NK-92 (cell line): ENCODE results near the gene SCP2.

ENCODE experiments used
- DNase-seq: peaks from one replicate; lab custom pipeline; 2025; ENCODE audit not compliant: unreplicated experiment; lab: John Stamatoyannopoulos, UW

The SCP2 gene

DNA sequence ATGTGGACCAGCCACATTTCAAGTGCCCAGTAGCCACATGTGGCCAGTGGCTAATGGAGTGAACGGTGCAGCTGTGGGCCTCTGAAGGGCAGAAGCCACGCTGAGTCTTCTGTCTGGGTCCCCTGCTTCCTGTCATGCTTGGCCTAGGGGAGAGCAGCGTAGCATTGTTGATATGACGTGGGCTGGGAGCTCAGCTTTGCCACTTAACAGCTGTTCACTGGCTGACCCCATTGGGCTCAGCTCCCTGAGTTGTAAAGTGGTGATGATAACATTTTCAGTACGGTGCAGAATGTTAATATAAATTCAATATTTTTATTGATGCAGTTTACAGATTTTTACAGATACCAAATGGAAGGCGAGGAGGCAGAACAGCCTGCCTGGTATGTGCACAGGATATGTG is 139.4 kb downstream of the SCP2 start:
- DNase-seq: no peak

DNA sequence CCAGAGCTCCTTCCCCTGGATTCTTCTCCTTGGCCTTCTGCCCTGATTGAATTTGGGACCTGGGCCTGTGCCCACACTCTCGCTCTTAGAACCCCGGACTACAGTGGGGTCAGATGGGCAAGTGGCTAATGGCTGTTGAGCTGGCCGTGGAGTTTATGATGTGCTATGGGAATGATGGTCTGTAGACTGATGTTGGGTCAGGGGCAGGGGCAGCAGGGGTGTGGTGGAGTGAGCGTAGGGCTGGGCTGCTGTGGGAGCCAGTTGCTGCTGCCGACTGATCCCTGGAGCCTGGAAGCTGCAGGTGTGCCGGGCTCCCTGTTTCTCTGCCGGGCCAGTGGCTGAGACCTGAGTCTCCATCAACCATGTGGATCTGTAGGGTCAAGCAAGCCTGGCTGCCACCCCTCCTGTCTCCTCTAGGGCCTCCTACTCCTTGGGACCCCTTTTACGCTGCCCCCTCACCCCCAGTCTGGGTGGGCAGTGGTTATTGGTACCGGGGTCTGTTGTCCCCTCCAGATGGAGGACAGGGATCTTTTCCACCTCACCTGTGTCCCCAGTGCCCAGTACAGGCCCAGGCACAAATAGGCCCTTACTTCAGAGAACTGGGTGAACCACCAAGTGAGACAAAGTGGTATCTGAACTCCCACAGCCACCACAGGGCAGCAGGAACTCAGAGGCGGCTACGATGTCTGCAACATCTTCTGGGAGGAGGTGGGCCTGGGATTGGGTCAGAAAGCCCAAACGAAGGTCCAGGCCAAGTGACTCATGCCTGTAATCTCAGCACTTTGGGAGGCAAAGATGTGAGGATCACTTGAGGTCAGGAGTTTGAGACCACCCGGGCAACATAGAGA is 140.0 kb downstream of the SCP2 start:
- no peak for DNase-seq

DNA sequence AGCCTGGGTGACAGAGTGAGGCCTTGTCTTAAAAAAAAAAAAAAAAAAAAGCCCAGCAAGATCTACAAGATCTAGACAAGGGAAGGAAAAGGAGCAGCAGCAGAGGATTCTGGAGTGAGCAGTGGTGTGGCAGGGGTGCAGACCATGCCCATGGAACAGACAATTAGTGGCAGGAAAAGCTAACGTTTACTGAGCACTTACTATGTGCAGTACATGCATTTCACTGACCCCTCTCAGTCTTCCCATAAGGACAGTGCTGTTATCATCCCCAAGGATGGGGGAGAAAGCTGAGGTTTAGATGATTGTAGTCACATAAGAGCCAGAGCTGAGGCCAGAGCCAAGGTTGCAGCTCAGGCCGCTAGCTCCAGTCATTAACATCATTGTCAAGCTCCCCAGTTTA is 140.8 kb downstream of the SCP2 start:
- no peak for DNase-seq

GRCh38 chr1:53068314-53069099 is 141.4 kb downstream of the SCP2 start:
- DNase-seq: no peak

DNA sequence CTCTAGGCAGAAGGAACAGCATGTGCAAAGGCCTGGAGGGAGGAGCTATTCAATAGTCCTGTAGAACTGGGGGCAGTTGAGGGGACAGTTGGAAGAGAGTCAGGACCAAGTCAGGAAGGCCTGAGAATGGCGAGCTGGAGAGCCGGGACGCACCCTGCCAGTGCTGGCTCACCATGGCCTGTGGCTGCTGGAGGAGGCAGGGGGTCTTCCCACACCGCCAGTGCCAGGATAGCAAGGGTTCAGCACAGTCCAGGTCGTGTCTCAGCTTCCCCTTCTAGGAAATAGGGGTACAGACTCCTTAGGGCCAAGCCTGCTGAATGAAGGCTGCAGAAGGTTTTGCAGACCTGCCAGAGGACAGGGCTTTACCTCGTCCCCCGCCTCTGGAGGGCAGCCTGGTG is 142.2 kb downstream of the SCP2 start:
- DNase-seq: no peak

DNA sequence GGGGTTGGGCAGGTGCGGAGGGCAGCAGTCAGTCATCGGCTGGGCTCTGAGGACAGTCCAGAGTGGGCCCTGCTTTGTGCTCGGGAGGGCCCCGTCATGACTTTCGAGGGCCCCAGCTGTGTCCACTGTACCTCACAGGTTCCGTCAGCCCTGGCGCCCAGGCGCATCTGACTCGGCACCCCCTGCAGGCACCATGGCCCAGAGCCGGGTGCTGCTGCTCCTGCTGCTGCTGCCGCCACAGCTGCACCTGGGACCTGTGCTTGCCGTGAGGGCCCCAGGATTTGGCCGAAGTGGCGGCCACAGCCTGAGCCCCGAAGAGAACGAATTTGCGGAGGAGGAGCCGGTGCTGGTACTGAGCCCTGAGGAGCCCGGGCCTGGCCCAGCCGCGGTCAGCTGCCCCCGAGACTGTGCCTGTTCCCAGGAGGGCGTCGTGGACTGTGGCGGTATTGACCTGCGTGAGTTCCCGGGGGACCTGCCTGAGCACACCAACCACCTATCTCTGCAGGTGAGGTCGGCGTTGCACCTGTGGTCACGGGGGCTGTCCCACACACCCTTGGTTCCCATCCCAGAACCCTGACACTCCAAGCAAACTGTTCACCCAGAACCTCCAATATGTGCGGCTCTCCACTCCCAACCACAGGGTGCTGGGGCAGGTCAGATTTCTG is 142.7 kb downstream of the SCP2 start:
- DNase-seq: no peak

DNA sequence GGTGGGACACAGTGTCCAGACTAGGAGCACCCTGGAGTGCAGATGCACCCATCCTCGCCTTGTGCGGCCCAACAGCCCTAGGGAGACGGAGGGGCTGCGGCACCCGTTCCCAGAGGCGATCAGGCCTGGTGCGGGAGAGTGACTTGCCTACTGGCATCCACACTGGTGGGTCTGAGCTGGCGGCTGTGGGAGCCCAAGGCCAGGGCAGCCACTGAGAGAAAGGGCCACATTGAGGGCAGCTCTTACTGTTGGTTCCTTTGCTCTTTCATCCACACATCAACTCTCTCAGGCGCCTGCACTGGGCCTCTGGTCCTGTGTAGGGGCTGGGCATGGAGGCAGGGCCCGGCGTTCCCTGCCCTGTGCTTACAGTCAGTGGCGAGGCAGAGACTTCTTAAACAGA is 143.5 kb downstream of the SCP2 start:
- DNase-seq: no peak

DNA sequence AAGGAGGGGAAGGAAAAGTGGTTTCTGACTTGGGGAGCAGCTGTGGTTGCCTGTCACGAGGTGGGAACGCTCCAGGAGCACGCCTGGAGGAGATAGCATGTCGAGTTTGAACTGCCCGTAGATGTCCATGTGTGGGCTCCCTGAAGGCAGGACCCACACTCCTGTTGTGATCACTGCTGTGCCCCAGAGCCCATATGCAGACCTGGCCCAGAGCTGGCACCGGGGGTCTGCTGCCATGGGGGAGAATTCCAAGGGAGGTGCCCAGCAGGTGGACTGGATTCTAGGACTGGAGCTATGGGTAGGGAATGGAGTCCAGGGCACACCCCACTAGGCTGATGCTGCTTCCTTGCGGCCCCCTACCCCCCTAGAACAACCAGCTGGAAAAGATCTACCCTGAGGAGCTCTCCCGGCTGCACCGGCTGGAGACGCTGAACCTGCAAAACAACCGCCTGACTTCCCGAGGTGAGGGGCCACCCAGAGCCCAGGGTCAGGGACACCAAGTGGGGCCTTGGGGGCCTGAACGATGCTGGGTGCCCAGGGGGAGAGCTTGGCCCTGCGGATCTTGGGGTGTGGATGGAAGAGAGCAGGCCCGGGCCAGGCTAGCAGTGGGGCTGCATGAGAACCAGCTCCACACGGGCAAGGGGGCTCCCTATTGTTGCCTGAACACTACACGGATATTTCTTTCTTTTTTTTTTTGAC is 144.2 kb downstream of the SCP2 start:
- DNase-seq: no peak

DNA sequence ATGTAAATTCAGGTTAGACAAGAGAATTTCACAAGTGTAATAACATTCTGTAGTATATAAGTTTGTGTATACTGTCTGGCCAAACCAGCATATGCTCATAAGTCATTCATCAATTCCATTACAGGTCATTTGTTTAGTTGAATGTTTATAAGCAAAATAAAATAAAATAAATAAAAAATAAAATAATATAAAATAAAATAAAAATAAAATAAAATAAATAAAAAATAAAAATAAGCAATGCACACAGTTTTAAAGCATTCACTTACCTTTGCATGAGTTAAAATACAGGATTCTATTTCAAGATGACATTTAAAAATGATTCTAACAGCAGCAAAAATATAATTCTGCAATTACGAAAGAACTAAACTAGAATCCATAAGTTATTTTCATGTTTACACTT is 144.8 kb downstream of the SCP2 start:
- no peak for DNase-seq

DNA sequence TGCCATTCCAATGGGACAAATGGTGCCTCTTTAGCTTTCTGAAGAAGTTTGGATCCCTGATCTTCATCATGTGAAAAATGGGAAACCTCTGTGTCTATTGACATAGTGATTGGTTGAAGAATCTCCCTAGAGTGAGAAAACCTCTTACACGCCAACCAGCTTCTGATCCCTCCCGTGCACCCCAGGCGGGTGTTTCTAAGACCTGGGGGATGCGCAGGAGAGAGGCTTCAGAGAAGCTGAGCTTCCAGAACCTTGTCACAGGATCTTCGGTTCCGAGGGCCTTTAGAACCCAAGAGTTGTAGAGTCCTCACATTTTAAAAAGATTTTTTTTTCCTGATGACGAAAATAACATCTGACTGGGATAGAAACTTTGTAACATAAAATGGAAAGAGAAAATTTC is 146.2 kb downstream of the SCP2 start:
- no peak for DNase-seq

- DNase-seq: no peak
Observed at GRCh38 chr1:53073868-53074311, 146.8 kb downstream of the SCP2 start.

GRCh38 chr1:53074313-53075154 is 147.5 kb downstream of the SCP2 start:
- no peak for DNase-seq

- no peak for DNase-seq
Observed at GRCh38 chr1:53075206-53075605, 148.1 kb downstream of the SCP2 start.

DNA sequence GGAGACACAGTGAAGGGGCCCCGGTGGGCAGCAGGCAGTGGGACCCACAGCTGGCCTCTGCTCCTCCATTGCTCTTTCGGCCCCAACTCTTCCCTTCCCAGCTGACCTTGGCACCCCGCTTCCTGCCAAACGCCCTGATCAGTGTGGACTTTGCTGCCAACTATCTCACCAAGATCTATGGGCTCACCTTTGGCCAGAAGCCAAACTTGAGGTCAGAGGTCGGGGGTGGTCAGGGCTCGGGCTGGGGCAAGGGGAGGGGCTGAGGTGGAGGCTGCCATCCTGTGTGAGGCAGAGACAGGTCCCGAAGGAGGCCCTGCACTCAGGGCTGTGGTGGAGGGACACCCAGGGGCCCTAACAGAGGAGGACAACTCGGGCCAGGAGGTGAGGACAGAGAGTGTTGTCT is 148.7 kb downstream of the SCP2 start:
- no peak for DNase-seq

DNA sequence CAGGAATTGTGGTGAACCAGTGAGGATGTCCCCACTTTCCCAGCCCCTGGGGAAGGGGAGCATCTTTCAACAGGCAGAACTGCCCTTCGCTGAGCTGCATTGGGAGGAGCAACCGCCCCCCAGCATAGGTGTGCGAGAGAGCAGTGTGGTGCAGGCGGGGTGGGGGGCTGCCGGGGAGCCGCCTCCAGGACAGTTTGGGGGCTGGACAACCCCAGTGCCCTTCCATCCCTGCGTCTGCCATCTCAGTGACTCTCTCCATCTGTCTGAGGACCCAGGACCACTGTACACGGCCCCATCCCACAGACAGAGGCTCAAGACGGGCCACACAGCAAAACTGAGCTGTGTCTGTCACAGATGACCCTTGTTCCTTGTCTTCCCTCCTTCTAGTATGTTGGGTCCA is 149.1 kb downstream of the SCP2 start:
- DNase-seq: no peak

- no peak for DNase-seq
Observed at GRCh38 chr1:53076721-53077598, 149.9 kb downstream of the SCP2 start.

- no peak for DNase-seq
Observed at GRCh38 chr1:53077599-53077965, 150.5 kb downstream of the SCP2 start.

DNA sequence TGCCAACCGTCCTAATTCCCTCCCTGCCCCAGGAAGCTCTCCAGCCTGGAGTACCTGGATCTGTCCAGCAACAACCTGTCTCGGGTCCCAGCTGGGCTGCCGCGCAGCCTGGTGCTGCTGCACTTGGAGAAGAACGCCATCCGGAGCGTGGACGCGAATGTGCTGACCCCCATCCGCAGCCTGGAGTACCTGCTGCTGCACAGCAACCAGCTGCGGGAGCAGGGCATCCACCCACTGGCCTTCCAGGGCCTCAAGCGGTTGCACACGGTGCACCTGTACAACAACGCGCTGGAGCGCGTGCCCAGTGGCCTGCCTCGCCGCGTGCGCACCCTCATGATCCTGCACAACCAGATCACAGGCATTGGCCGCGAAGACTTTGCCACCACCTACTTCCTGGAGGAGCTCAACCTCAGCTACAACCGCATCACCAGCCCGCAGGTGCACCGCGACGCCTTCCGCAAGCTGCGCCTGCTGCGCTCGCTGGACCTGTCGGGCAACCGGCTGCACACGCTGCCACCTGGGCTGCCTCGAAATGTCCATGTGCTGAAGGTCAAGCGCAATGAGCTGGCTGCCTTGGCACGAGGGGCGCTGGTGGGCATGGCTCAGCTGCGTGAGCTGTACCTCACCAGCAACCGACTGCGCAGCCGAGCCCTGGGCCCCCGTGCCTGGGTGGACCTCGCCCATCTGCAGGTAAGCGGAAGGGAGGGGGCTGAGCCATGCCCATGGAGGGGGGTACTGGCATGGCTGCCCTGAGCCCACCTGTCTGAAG is 151.4 kb downstream of the SCP2 start:
- no peak for DNase-seq

DNA sequence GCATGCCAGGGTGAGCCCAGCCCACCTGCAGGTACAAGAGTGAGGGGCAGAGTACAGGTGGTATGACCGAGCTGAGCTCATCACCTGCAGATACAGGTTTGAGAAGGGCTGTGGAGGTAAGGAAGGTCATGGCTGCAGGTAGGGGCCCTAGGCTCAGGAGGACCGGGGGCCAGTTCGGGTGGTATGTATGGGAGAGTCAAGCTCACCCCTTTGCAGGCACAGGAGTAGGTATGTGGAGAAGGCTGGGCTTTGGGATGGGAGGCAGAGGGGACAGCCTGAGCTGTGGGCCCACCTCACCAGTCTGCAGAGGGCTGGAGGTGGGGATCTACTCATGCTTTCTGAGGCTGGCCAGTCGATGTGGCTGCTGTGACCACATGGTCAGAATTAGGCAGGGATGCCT is 152.2 kb downstream of the SCP2 start:
- no peak for DNase-seq
